Activated CD4-positive, alpha-beta T cell treated with anti-CD3 and anti-CD28 coated beads, Interleukin-2, amount 50 U/mL, for 48 hours (primary cell): Measurements from ENCODE around the gene CBFB.
"Not testable (repeated sequence)": the region's sequence is repeated elsewhere in the genome, so short reads cannot be mapped to it uniquely, and the experiment has no call there.

Source experiments
- DNase-seq, 2 experiments: peaks; one replicate each; pipeline ENCODE4 v3.0.0-alpha.2; 2020

CBFB gene

DNA sequence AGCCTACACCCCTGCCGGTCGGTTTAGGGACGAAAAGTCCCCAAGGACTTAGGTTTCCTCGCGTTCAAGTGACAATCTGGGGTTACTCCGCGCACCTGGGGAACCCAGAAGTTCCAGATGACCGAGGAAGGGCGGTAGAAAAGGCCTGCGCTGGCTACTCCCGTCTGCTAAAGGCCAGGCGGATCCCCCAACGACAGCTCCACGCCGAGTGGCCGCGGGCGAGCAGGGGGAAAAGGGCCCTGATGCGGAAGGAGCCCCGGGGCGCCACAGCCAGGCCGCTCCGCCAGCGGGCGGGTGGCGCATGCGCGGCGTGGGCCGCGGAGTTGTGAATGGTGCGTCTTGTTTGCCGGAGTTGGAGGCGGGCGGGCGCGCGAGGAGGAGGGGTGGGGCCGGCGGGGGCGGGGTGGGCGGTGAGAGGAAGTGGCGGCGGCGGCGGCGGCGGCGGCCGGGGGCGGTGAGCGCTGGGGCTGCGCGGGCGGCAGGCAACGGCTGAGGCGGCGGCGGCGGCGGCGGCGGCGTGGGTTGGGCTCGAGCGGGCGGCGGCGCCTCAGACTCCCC lies at the start of gene CBFB:
CBFB (plus strand) TSS at position 454 of the 558 bp plus-strand sequence. CDS start 259 bp downstream, outside the sequence.
- DNase-seq = peak; percentile 89 to 91

DNA sequence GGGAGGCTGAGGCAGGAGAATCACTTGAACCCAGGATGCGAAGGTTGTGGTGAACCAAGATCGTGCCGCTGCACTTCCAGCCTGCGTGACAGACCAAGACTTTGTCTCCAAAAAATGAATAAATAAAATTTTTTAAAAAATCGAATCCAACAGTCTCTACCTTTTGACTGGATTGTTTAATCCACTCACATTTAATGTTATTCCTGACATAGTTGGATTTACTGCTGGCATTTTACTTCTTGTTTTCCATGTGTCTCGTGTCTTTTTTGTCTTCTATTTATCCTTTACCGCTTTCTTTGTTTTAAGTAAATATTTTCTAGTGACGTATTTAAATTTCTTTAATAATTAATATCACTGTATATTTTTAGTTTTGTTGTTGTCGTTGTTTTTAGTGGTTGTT lies 45.9 kb upstream of the CBFB start:
- no peak for DNase-seq

DNA sequence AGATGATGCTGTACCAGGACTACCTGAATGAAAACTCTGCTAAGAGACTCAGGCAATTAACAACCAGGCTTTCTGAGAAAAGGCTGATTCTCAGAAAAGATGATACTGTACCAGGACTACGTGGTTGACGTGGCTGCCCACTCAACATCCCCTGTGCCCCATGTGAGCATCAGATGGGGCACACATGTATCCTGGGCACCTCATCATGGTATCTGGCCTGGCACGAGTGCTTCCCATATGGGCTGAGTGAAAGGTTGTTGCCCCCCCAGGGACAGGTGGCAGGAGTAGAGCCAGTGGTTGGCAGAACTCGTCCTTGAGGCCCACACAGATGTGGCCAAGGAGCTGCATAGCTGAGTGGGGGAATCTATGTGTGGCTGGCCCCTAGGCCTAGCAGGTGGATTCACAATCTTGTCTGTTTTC lies 44.0 kb upstream of the CBFB start:
- DNase-seq = peak; percentile 76 to 86

DNA sequence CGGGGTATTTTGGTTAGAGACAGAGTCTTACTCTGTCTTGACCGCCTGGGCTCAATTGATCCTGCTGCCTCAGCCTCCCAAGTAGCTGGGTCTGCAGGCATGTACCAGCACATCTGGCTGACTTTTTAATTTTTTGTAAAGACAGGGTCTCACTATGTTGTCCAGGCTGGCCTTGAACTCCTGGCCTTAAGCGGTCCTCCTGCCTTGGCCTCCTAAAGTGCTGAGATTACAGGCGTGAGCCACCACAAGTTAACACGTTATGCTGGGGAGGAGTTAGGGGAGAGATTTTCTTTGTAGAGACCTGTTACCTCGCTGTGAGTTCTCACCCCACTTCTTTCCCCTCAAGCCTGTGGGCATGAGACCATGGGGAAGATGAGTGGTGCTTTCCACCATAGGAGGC lies 42.4 kb upstream of the CBFB start:
- DNase-seq = no peak

DNA sequence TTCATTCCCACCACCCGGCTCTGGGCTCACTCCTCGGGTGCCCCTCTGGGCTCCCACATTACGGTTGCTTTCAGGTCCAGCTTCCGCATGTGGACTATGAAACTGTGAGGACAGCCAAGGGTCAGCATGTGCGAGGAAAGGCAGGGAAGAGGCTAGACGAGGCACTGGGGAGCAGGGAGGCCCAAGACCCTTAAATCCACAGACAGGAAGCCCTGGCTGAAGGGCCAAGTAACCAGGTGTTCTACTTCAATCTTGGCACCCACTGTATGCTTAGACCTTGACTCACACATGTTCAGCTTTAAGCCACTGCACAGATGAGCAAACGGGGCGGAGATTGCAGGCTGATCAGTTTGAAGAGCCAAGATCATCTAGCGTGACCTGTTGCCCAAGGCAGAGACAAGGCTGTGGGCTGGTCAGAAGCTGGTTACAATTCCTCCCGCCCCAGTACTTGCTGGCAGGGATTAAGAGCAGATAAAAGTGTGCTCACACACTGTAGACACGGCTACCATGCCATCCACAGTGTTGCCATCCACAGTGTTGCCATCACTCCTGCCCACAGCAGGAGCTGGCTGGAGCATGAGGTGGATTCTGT lies 40.7 kb upstream of the CBFB start, which contains the start of gene CES4A:
CES4A (plus strand) TSS at position 393 of the 592 bp plus-strand sequence; CDS start at position 577, 184 bp downstream.
- DNase-seq = no peak

DNA sequence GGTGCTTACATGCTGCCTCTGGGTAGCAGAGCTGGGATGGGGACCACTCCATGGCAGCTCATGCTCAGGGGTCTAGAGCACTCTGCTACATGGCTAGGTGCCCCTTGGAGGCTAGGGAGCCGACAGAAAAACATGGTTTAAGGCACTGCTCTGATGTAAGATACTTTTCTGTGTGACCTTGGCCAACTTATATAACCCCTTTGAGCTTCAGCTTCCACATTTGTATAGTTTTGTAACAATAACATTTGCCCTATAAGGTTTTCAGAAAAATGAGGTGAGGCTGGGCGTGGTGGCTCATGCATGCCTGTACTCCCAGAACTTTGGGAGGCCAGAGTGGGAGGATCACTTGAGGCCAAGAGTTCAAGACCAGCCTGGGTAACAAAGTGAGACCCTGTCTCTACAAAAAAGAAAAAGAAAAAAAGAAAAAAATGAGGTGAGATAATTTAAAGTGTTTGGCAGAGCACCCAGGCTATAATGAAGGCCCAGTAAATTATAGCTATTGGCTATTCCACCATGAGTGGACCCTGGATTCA lies 37.3 kb upstream of the CBFB start:
- DNase-seq = no peak

DNA sequence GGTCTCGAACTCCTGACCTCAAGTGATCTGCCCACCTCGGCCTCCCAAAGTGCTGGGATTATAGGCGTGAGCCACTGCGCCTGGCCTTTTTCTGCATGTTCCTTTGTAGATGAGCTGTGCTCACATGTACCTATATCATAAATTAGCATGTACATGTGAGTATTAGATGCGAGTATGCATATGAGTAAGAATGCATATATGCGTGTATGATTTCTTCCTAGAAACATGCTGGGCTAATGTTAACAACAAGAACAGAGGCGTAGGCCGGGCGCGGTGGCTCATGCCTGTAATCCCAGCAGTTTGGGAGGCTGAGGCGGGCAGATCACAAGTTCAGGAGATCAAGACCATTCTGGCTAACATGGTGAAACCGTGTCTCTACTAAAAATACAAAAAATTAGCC lies 35.4 kb upstream of the CBFB start:
- DNase-seq = not testable (repeated sequence)

DNA sequence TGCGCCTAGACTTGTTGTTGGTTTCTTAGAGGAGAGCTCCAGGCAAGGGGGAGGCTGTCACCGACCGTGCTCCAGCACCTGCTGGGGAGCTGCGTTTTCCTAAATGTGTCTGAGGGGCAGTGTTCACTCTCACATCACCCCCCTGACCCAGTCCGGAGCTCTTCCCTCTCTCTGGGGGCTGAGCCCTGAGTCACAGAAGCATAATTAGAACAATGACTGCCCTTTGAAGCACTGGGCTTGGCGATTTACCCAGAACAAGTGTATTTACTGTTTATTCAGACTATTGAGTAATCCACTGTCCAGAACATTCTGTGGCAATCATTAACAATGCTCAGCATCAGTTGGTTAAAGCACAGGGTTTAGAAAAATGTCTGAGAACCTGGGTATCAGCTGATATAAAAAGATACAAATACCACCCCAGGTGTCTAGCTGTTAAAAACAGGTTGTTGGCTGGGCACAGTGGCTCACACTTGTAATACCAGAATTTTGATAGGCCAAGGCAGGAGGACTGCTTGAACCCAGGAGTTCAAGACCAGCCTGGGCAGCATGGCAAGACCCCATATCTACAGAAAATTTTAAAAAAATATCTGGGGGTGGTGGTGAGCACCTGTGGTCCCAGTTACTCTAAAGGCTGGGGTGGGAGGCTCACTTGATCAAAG lies 32.5 kb upstream of the CBFB start:
- DNase-seq = no peak

DNA sequence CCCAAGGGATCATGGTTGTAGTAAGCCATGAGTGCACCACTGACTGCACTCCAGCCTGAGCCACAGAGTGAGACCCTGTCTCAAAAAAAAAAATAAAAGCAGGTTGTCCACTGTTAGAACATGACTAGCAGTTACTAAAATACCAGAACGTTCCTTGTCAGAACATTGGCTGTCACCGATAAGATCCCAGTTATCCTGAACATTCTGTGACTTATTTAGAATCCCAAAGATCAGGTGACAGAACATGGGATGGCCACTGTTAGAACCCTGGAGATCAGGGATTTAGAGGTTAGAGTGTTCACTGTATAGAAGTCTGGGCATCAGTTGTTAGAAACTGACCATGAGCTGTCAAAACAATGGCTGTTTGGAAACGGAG lies 32.0 kb upstream of the CBFB start:
- no peak for DNase-seq

DNA sequence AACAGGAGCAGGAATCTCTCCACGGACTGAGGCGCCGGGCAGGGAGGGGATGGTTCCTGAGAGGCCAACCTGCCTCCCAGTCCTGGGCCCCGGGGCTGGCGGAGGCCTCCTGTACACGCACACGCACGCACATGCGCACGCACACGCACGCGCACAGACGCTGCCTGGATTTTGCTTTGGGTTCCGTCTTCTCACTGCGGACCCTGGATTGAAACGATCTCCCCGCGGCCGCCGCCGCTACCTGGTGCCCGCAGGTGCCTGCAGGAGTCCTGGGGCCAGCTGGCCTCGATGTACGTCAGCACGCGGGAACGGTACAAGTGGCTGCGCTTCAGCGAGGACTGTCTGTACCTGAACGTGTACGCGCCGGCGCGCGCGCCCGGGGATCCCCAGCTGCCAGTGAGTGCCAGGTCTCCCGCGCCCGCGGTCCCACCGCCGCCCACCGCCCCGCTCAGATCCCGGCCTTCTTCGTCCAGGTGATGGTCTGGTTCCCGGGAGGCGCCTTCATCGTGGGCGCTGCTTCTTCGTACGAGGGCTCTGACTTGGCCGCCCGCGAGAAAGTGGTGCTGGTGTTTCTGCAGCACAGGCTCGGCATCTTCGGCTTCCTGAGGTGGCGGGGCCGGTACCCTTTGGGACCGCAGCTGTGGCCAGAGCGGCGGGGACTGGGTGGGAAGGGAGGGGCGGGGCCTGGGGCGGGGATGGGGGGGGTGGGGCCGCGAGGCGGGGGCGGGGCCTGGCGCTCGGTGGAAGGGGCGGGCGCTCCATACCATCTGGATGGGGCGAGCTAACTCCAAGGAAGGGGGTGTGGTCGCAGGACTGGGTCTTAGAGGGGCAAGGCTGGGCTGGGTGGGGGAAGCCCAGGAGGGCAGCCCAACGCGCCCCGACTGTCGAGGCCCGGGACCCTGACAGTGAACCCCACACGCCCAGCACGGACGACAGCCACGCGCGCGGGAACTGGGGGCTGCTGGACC lies 28.3 kb upstream of the CBFB start:
- peak; percentile 62 to 68 for DNase-seq

DNA sequence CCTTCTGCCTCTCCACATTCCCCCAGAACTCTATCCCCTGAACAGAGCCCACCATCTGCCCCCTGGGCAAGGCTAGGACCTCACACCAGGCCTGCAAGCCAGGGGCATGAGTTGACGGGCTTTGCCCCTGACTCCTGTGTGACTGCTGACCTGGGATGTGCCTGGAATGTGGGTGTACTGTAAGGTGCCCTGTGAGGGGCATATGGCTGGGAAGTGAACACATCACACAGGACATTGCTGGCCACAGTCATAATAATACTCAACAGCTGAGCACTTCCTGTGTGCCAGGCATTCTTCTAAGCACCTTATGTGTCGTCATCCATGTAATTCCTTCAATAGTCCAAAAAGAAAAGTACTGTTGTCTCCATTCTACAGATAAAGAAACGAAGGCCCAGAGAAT lies 27.2 kb upstream of the CBFB start:
- no peak for DNase-seq

DNA sequence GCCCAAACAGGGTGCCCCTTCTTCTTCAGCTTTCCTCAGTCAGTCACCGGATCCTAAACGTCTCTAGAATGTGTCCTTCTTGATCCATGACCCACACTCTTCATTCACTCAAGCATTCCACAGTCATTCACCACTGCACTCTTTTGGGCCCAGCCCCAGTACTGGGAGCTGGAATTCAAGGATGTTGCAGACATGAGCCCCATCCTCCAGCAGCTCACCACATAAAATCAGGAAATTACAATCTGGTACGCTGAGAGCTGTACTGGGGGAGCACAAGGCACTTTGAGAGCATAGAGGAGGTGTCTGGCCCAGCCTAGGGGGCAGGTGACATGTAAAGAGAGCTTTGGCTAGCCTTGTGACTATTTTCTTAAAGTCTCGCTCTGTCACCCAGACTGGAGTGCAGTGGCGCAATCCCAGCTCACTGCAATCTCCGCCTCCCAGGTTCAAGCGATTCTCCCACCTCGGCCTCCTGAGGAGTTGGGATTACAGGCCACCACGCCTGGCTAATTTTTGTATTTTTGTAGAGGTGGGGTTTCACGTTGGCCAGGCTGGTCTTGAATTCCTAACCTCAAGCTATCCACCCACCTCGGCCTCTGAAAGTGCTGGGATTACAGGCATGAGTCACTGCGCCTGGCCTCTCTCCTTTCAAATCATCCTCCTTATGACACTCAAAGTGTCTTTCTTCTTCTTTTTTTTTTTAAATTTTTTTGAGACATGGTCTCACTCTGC lies 21.9 kb upstream of the CBFB start:
- DNase-seq = no peak

DNA sequence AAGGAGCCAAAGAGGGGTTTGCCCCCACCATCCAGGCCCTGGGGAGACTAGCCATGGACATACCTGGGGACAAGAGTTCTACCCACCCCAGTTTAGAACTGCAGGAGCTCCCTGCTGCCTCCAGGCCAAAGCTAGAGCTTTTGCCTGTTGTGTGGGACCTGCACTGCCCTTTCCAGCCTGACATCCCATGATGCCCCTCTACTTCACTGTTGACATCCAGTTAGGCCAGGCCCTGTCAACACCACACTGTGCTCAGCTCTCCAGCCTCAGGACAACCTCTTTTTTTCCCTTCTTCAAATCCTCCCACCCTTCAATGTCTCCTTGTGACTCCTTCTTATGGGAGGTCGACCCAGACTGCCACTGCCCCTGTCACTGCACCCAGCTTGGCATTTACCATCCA lies 19.8 kb upstream of the CBFB start:
- no peak for DNase-seq

DNA sequence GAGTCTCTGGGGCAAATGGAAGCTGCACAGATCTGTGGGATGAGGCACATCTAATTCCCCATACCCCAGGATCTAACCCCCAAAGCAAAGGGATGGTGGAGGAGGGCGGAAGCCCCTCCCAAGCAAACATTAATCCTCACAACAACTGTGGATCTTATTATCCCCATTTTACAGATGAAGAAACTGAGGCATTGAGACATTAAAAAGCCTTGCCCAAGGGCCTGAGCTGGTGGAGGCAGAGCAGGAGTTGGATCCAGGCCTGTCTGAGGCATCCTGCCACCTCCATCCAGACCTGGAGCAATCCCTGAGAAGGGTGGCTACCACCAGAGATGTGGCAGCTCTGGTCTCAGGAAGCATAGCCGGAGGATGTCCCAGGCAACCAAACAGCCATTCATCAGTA lies 17.7 kb upstream of the CBFB start:
- no peak for DNase-seq

DNA sequence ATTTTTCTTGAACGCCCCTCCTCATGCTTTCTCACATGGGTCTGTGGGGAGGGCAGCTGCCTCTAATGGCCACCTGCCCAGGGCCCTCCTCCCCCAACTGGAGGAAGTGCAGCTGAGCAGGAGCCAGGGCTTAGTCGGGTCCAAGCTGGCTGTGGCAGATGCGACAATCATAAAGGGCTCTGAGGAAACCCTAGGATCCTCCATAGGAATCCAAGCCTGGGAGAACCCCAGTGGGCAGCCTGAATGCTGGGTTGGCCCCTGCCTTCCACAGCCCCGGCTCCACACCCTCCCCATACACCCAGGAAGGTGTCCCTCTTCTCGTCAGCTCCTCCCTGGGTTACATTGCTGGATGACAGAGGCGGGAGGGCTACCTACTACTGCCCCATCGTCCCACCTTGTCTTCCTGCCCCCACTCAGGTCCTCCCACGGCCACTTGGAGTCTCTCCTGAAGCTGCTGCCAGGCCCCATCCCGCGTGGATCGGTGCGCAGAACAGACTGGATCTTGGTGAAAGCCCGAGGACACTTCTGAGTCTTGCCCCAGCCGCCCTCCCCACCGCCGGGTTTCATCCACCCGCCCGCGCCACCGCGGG lies 15.6 kb upstream of the CBFB start:
- no peak for DNase-seq

DNA sequence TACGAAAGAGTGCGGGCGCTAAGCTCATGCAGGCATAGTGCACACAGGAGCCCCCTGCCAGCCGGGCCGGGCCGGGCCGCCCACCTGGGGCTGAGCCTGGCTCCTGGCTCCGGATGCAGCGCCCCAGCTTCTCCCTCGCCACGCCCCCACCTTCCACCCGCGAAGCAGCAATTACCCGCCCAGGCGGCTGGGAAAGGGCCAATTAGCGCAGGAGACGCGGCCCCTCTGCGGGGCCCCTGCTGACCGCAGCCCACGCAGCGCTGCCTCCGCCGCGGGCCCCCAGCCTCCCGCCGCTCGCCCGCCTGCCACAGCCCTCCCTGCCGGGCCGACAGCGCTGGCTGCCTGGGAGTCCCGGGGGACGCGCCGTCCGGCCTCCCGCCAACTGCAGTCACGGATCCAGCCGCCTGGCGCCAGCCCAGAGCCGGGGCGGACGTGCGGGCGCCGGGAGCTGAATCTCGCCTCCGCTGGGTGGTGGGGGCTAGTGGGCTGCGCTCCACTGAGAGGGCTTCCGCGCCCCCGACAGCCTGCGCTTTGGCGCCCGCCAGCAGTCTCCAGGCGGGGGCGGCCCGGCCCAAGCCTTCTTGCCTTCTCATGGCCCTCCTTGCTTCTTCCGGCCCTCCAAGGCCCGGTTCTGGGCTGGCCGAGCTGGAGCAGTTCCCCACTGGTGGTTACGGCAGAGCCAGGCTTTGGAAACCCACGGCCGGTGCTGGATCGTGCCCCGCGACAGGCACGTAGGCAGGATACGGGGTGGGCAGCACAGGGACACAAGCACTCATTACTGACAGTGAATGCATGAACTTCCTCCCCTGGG lies 14.9 kb upstream of the CBFB start:
- peak; percentile 89 to 92 for DNase-seq

DNA sequence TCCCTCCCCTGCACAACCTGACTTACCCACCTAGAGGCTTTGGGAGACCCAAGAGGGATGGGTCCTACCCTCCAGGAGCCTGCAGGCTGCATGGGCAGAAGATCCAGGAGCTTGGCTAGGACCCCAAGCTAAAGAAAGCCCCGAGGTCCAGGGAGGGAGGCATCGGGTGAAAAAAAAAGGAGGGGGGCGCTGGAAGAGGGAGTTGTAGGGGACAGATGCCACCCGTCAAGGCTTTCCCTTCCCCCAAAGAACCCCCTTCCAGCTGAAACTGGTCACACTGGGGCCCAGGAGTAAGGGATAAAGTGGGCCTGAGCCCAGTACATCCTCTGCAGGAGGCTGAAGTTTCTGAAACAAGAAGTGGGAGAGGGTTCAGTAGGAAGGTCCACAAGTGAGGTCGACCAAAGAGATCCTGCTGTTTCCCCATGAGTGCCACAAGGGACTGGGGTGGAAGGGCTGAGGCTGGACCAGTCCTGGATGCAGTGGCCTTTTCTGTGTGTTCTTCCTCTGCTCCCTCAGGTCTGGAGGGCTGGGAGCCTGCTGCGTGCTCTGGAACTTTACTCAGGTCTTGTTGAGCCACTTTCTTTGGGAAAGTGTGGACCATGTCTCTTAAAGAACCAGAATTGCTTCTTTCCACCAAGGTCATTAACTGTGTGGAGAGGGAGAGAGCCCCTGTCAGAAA lies 14.2 kb upstream of the CBFB start:
- no peak for DNase-seq

DNA sequence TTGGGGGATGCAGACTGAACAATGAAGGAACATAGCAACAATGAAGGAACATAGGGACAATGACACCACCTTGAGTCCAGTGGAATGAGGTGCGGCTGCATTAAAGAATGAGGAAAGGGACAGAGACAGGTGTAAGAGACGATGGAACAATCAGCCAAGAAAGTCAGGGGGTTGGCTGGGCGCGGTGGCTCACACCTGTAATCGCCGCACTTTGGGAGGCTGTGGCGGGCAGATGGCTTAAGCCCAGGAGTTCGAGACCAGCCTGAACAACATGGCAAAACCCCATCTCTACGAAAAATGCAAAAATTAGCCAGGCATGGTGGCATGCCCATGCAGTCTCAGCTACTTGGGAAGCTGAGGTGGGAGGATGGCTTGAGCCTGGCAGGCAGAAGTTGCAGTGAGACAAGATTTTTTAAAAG lies 13.6 kb upstream of the CBFB start:
- DNase-seq = no peak

DNA sequence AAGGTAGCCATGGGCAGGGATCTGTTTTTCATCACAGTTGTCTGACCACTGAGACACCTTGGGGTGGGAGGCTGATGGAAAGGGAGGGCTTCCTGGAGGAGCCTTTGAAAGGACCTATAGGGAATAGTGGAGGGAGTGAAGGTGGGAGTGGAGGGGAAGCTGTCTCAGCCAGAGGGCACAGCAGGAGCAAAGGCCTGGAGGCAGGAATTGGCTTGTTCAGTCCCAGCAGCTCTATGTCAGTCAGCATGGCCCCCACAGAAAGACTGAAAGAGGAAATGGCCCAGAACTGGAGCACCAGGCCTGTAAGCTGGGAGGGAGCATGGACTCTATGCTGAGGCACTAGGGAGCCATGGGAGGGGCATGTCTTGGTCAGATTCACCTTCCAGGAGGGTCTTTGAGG lies 12.8 kb upstream of the CBFB start:
- no peak for DNase-seq

DNA sequence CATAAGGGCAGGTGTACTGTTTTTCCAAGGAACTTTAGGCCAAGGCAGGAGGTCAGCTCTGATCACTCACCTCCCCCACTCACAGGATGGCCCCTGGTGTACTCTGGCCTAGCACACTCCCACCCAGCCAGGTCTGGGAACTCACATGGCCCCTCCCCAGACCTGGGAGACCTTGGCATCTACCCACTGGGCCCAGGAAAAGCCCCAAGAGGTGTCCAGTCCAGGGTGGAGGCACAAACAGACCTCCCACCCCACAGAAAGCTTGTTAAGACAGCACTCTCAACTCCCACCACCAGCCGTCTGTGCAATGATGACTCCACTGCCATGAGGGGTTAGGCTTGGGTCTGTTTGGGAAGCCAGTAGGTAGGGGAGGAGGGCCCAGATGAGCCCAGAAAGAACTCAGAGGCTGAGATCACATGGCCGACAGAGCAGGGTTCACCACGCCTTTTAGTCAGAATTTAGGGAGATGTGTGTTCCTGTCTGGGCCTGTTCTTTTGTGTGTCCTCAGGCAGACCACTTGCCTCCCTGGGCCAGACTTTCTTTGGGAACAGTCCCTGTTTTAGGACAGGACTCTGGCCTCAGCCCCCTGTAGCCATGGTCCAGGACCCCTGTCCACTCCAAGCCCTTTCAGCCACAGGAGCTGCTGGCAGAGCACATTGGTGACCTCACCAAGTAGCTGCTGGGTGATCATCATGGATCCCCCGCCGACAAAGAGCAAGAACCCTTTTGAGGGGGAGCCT lies 12.1 kb upstream of the CBFB start:
- no peak for DNase-seq
